ENCODE measurements around the gene PHKA1. TPM values are rescaled to one million over a fixed set of nuclear protein-coding genes. Genes with fewer than 3 reads are reported as not detected.

PHKA1 gene
- total and polyA plus RNA-seq, 2 donors (not counting 3 experiments of a cell fraction or from before 2014, with no cell fraction given), result 3.3 to 5.5 TPM

GRCh38 chrX:72666451-72666850 is 47.7 kb downstream of the PHKA1 start:
- no peak overlapping the region for H3K27ac ChIP-seq (ENCODE audit: insufficient read depth, low read depth, low read length)
- FAIRE-seq (no peak), DNase-seq (ENCODE audit: low read depth, low spot score) (no peak)
- no peaks in the 10 kb centered on the region for H3K79me2 ChIP-seq (ENCODE audit: control insufficient read depth, insufficient read depth, low read length)
- no peak overlapping the region for H3K4me2 ChIP-seq (ENCODE audit: insufficient read depth, low read length)
- intact Hi-C loops (cut with micrococcal nuclease) (no loop called here), dilution Hi-C loops (cut with MboI; ENCODE audit: extremely low pct_ligation_motif_present, low sequenced_read_pairs) (no loop called here)
- H3K4me3 ChIP-seq (replicated peaks in 1 of 3; ENCODE audit: insufficient read depth in 1 of 3, low read depth in 1 of 3, low read length in 3 of 3), result no peak overlapping the region
- H3K4me1 ChIP-seq (ENCODE audit: control insufficient read depth, extremely low read depth, insufficient read depth, low read length), result no peaks in the 10 kb centered on the region
- POLR2A ChIA-PET, result no interaction called here
- BruUV-seq (replicated peaks), result no TSS peak
- no peaks in the 10 kb centered on the region for H3K27me3 ChIP-seq (ENCODE audit: control insufficient read depth in 2 of 2, insufficient read depth in 2 of 2, low read length in 2 of 2)
- no peaks in the 10 kb centered on the region for H4K20me1 ChIP-seq (replicated peaks; ENCODE audit: control insufficient read depth, extremely low read depth, insufficient read depth, low read length)
- CTCF ChIA-PET, result no interaction called here
- H2AFZ ChIP-seq (ENCODE audit: low read depth, low read length), result no peak overlapping the region
- no peak overlapping the region for H3K9ac ChIP-seq (replicated peaks; ENCODE audit: extremely low read depth, insufficient read depth, low read length)
- H3K36me3 ChIP-seq (ENCODE audit: control insufficient read depth in 2 of 2, extremely low read depth in 1 of 2, insufficient read depth in 2 of 2, low read length in 2 of 2), result no peaks in the 10 kb centered on the region
- no peak for TF ChIP-seq FOS (IDR thresholded peaks at IDR 0.05; ENCODE audit: borderline replicate concordance, insufficient read depth, low read length)
- no peak for TF ChIP-seq POLR2A (IDR thresholded peaks at IDR 0.05; ENCODE audit: low read depth, low read length)
- TF ChIP-seq, protein P1, sequence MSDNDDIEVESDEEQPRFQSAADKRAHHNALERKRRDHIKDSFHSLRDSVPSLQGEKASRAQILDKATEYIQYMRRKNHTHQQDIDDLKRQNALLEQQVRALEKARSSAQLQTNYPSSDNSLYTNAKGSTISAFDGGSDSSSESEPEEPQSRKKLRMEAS (IDR thresholded peaks at IDR 0.05; ENCODE audit: insufficient read depth, insufficient read length), result no peak
- TF ChIP-seq CTCF (IDR thresholded peaks at IDR 0.05; ENCODE audit: extremely low read depth in 1 of 2, insufficient read depth in 1 of 2, low read depth in 1 of 2, low read length in 2 of 2), result no peak
- no peak for TF ChIP-seq MYC (IDR thresholded peaks at IDR 0.05; ENCODE audit: low read depth, low read length)
- TF ChIP-seq JUN (IDR thresholded peaks at IDR 0.05; ENCODE audit: borderline replicate concordance, insufficient read depth, insufficient read length, low read depth), result no peak
- no peak for TF ChIP-seq EZH2 (IDR thresholded peaks at IDR 0.05; ENCODE audit: borderline replicate concordance, low read depth, low read length, severe bottlenecking)
- no peak for TF ChIP-seq POLR2AphosphoS5 (IDR thresholded peaks at IDR 0.05; ENCODE audit: insufficient read depth, low read depth, low read length)
- no peak for TF ChIP-seq GATA2 (IDR thresholded peaks at IDR 0.05; ENCODE audit: insufficient read depth, insufficient read length, low read depth, low read length)
- H3K9me1 ChIP-seq (replicated peaks; ENCODE audit: control insufficient read depth, extremely low read depth, insufficient read depth, low read length), result no peaks in the 10 kb centered on the region
- no peaks in the 10 kb centered on the region for H3K9me3 ChIP-seq (replicated peaks; ENCODE audit: control insufficient read depth, insufficient read depth, low read length)

Data from endothelial cell of umbilical vein (primary cell).